OCI-LY7 (cell line): Measurements from ENCODE around the gene PTRHD1. TPM values are rescaled to one million over a fixed set of nuclear protein-coding genes. Genes with fewer than 3 reads are reported as not detected.

Experiments used
- BruUV-seq: library from RNA; stranded (reverse); fragments of 400-500 nt; replicated peaks from 2 replicates; lab custom pipeline; 2021; lab: Mats Ljungman, UMichigan
- CTCF ChIA-PET: fragments of 300-600 bp; sonication (Branson Sonifier 250); formaldehyde crosslinking; loops from one replicate; lab custom pipeline; 2022; ENCODE audit warnings: antibody characterized with exemption; ENCODE audit not compliant: unreplicated experiment; lab: Charles Lee
- POLR2A ChIA-PET: fragments of 300-600 bp; sonication (Branson Sonifier 250); formaldehyde crosslinking; loops from one replicate; lab custom pipeline; 2022; ENCODE audit warnings: antibody characterized with exemption; lab: Charles Lee
- DNase-seq: peaks from one replicate; pipeline ENCODE4 v3.0.0-alpha.2; 2015; ENCODE audit warnings: low spot score
- H2AFZ ChIP-seq: fragments of 200-600 bp; sonication (generic), shearing (Covaris generic); 2 replicates; pipeline ENCODE4 v1.6.1; 2014; ENCODE audit warnings: mild to moderate bottlenecking, antibody characterized with exemption, low read length, moderate library complexity
- H3K27ac ChIP-seq: fragments of 200-600 bp; sonication (generic); 2 replicates; pipeline ENCODE4 v1.5.1; 2014; ENCODE audit warnings: mixed run types, low read depth, mild to moderate bottlenecking, moderate library complexity, low read length, inconsistent platforms; ENCODE audit not compliant: poor library complexity, severe bottlenecking
- H3K36me3 ChIP-seq: fragments of 200-600 bp; sonication (generic); 2 replicates; pipeline ENCODE4 v1.6.1; 2014; ENCODE audit warnings: mild to moderate bottlenecking, antibody characterized with exemption, low read length, moderate library complexity, mixed read lengths; ENCODE audit not compliant: insufficient read depth
- H3K4me1 ChIP-seq: fragments of 200-600 bp; sonication (generic); 2 replicates; pipeline ENCODE4 v1.5.1; 2014; ENCODE audit warnings: mild to moderate bottlenecking, low read length; ENCODE audit not compliant: insufficient read depth, poor library complexity, severe bottlenecking
- H3K4me2 ChIP-seq: fragments of 200-600 bp; sonication (generic); 2 replicates; pipeline ENCODE4 v1.6.1; 2014; ENCODE audit warnings: mild to moderate bottlenecking, low read length
- H3K4me3 ChIP-seq: fragments of 200-600 bp; sonication (generic); 2 replicates; pipeline ENCODE4 v1.5.1; 2014; ENCODE audit warnings: mild to moderate bottlenecking, low read depth, low read length; ENCODE audit not compliant: poor library complexity, severe bottlenecking
- H3K79me2 ChIP-seq: fragments of 200-600 bp; sonication (generic); 2 replicates; pipeline ENCODE4 v1.6.1; 2016; ENCODE audit warnings: low read depth, mild to moderate bottlenecking, low read length, moderate library complexity, mixed read lengths; ENCODE audit not compliant: insufficient read depth
- H3K9me2 ChIP-seq: fragments of 200-600 bp; sonication (generic); 2 replicates; pipeline ENCODE4 v1.6.1; 2016; ENCODE audit warnings: mild to moderate bottlenecking, low read length, mixed read lengths; ENCODE audit not compliant: insufficient read depth
- H3K9me3 ChIP-seq: fragments of 200-600 bp; sonication (generic); 2 replicates; pipeline ENCODE4 v1.6.1; 2014; ENCODE audit warnings: mild to moderate bottlenecking, mixed run types, low read length, mixed read lengths
- H4K20me1 ChIP-seq: fragments of 200-600 bp; sonication (generic); 2 replicates; pipeline ENCODE4 v1.6.1; 2014; ENCODE audit warnings: mild to moderate bottlenecking, antibody characterized with exemption, low read length, moderate library complexity, mixed read lengths; ENCODE audit not compliant: insufficient read depth
- EZH2phosphoT487 ChIP-seq: fragments of 200-600 bp; sonication (generic); IDR thresholded peaks from 2 replicates; pipeline ENCODE4 v1.6.1; 2018; ENCODE audit warnings: low read depth, borderline replicate concordance, mild to moderate bottlenecking, mixed run types, antibody characterized with exemption, low read length, moderate library complexity, mixed read lengths
- intact Hi-C: fragments of 100-400 bp; cut with micrococcal nuclease; formaldehyde crosslinking; loops from one replicate; pipeline ENCODE4 v1.10.0; 2022; ENCODE audit not compliant: unreplicated experiment
- total RNA-seq, 2 experiments: library from RNA; depleted of rRNA in 1 of 2; stranded (reverse); fragments of >200 nt in 1 of 2; shearing (Covaris generic) in 1 of 2; gene quantifications; 2 replicates each; pipeline ENCODE4 v1.2.3, GENCODE V29; 2014 to 2022
- TF ChIP-seq, protein P1 (sequence below): fragments of 200-600 bp; sonication (generic); conservative IDR thresholded peaks from 2 replicates; pipeline ENCODE4 v1.5.1; 2014; ENCODE audit warnings: mild to moderate bottlenecking, antibody characterized with exemption, low read length, moderate library complexity, mixed read lengths

Gene PTRHD1
- total RNA-seq, 2 experiments from 2014 or later, result 43.9 to 55.0 TPM

DNA sequence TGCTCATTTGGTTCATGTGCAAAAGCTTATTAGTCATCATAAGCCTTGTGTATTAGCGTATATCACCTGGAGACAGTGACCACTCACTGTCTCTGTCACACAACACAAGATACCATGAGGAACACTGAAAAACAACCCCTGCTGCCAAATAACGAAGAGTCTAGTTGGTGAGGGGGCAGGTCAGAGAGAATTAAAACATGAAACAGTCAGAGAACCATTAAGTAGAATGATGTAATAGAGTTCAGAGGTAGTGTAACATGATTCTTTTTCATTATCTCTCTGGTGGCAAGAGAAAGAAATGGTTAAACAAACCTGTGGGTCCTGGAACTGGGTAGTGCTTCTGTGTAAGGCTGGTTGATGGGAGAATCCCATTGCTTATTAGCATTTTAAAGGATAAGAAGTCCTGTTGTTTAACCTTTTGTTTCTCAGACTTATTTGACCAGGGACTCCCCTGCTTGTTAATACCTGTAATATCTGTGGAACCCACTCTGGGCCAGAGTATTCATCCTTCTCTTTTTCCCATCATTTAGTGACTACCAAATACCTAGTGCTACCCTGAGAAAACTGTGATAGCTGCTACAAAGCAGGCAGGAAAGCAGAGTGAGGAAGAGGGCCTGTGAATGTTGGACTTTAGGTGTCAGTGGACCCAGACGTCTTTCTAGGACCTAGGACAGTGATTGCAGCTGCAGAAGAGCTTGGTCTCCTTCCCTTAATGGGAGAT lies 38.0 kb downstream of the PTRHD1 start:
- TF ChIP-seq, protein P1, sequence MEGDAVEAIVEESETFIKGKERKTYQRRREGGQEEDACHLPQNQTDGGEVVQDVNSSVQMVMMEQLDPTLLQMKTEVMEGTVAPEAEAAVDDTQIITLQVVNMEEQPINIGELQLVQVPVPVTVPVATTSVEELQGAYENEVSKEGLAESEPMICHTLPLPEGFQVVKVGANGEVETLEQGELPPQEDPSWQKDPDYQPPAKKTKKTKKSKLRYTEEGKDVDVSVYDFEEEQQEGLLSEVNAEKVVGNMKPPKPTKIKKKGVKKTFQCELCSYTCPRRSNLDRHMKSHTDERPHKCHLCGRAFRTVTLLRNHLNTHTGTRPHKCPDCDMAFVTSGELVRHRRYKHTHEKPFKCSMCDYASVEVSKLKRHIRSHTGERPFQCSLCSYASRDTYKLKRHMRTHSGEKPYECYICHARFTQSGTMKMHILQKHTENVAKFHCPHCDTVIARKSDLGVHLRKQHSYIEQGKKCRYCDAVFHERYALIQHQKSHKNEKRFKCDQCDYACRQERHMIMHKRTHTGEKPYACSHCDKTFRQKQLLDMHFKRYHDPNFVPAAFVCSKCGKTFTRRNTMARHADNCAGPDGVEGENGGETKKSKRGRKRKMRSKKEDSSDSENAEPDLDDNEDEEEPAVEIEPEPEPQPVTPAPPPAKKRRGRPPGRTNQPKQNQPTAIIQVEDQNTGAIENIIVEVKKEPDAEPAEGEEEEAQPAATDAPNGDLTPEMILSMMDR, result no peak
- no peak for TF ChIP-seq EZH2phosphoT487
- DNase-seq, result no peak
- H3K9me3 ChIP-seq, result no peaks in the 10 kb centered on the region
- H3K4me2 ChIP-seq, result no peak overlapping the region
- intact Hi-C loops, result no loop called here
- H2AFZ ChIP-seq, result no peak overlapping the region
- no peak overlapping the region for H3K4me3 ChIP-seq
- no peaks in the 10 kb centered on the region for H3K9me2 ChIP-seq
- ChIA-PET POLR2A (interaction anchor here (0.6 to 1.0 kb wide), 3 partner anchors 24 to 975 kb away, joined by 3 read pairs; no protein-coding TSS in a partner anchor), CTCF (no interaction called here)
- no peaks in the 10 kb centered on the region for H3K79me2 ChIP-seq
- no peaks in the 10 kb centered on the region for H3K4me1 ChIP-seq
- H4K20me1 ChIP-seq, result no peaks in the 10 kb centered on the region
- no peak overlapping the region for H3K27ac ChIP-seq
- H3K36me3 ChIP-seq, result peaks cover 8% of the 10 kb centered on the region; the same call in 1 of the 2 replicates
- BruUV-seq, result no TSS peak

- peaks cover 4% of the 10 kb centered on the region for H3K4me1 ChIP-seq
- H3K27ac ChIP-seq, result no peak overlapping the region
- intact Hi-C loops, result no loop called here
- no peak overlapping the region for H3K4me2 ChIP-seq
- CTCF ChIA-PET, result no interaction called here
- no TSS peak for BruUV-seq
- no peaks in the 10 kb centered on the region for H3K9me2 ChIP-seq
- no peak overlapping the region for H3K4me3 ChIP-seq
- no peaks in the 10 kb centered on the region for H3K36me3 ChIP-seq
- DNase-seq, result no peak
- POLR2A ChIA-PET, result no interaction called here
- H2AFZ ChIP-seq, result no peak overlapping the region
- no peaks in the 10 kb centered on the region for H3K79me2 ChIP-seq
- no peaks in the 10 kb centered on the region for H4K20me1 ChIP-seq
- TF ChIP-seq, protein P1, result no peak
- no peak for TF ChIP-seq EZH2phosphoT487
- no peaks in the 10 kb centered on the region for H3K9me3 ChIP-seq
Measured at GRCh38 chr2:24749069-24749691, 44.0 kb downstream of the PTRHD1 start.

DNA sequence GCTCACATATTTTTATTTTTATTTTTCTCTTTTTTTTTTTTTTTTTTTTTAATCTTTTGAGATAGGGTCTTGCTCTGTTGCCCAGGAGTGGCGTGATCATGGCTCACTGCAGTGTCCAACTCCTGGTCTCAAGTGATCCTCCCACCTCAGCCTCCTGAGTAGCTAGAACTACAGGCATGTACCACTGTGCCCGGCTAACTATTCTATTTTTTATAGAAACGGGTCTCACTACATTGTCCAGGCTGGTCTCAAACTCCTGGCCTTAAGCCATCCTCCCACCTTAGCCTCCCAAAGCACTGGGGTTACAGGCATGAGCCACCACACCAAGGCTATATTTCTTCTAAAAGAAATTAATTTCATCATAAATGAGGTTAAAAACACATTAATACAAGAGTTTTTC lies 45.9 kb downstream of the PTRHD1 start:
- Histone ChIP-seq H3K36me3 (no peaks in the 10 kb centered on the region), H3K79me2 (no peaks in the 10 kb centered on the region), H3K9me3 (no peaks in the 10 kb centered on the region), H2AFZ (no peak overlapping the region), H4K20me1 (no peaks in the 10 kb centered on the region), H3K27ac (no peak overlapping the region), H3K4me1 (peaks cover 4% of the 10 kb centered on the region), H3K4me3 (no peak overlapping the region), H3K4me2 (no peak overlapping the region), H3K9me2 (no peaks in the 10 kb centered on the region)
- no peak for DNase-seq
- POLR2A ChIA-PET, result no interaction called here
- CTCF ChIA-PET, result no interaction called here
- TF ChIP-seq, protein P1, result no peak
- no peak for TF ChIP-seq EZH2phosphoT487
- BruUV-seq, result no TSS peak
- intact Hi-C loops, result no loop called here
